Mesenteric fat pad (tissue), 1 donor: ENCODE measurements around the gene CXCL17. TPM values are rescaled to one million over a fixed set of nuclear protein-coding genes. Genes with fewer than 3 reads are reported as not detected.
A peak's percentile ranks its signal among the peaks of the same experiment; 100 is the strongest.
"Not testable (repeated sequence)": the region's sequence is repeated elsewhere in the genome, so short reads cannot be mapped to it uniquely, and the experiment has no call there.

Source experiments
- DNase-seq: peaks from one replicate; pipeline ENCODE4 v3.0.0-alpha.2; 2020; ENCODE audit warnings: low spot score
- total RNA-seq: library from RNA; stranded (reverse); fragmentation: NEBNext Ultra II Directional; extraction: Animal tissue kit (Norgen Biotek cat#: 25700); gene quantifications from one replicate; pipeline ENCODE4 v1.2.1, GENCODE V29; 2021
- donor health status: DM: yes; HTN: yes; CAD: no.

Gene CXCL17
- total RNA-seq, 1 donor from 2014 or later = not detected

DNA sequence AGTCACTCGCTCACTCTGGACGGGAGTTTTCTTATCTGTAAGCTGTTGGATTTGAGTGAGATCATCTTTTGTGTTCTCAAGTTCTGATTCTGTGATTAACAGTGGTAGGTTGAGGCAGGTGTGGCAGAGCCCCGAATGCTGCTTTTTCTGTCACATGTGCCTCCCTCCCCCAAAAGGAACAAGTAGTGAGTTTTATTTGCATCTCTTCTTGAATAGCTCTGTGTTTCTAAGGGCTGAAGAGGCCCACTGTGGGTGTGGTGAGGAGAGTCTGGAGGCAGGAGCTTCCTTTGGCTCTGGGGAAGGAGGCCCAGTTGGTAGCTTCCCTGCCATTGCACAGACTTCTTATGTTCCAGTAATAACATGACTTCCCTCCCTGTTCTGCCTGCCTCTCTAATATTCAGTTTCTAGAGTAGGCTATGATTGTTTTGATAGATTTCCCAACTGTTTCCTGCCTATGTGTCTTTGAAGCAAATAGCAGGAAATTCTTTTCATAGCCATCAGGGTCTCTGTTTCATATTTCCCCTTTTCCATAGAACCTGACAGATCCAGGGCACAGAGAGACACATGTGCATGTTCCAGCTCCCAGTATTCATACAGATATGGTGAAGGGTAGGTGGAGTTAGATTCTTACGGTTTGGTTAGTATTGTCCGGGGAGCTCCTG is 23.9 kb upstream of the CXCL17 start:
- no peak for DNase-seq

DNA sequence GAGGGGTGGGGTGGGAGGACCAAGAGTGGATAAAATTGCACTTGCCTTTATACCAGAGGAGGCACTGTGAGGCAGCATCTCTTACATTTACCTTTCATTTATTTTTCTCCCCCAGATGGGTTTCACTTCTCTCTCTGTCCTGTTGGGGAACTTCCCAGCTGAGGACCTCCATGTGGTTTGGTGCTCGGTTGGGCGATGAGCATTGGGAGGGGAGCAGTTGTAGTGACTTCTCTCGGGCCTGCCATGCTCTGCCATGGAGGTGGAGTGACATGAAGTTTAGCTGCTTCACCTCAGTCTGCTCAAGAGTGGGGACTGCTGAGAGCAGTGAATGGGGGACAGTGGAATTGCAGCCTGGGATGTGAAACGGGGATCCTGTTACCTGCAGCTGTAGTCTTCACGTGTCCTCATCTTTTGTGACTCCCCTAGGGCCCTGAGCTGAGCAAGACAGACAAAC is 23.1 kb upstream of the CXCL17 start:
- DNase-seq = no peak

DNA sequence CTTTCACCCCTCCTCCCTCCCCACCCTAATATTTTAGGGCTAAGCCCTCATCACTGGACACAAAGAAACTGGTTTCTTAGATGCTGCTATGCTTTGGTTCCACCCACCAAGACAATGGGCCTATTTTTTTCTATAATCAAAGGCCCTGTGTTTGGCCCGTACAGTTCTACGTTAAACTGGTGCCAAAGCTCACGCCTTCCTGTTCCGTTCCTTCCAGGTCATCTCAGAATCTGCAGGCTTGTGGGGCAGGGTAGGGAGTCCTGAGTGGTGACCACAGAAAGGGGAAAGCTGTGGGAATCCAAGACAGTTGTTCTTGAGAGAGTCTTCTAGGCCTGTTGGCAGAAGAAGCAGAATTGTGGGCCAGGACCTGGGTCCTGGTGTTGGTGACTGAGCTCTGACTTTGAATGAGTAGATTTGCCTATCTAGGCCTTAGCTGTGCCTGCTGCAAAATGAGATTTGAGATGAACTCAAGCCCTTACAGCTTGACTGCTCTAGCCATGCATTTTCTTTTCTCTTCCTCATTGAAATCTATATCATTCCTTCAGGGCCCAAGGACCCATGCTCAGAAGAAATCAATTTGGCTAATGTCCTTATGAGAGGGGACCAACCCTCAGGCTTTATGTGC is 19.1 kb upstream of the CXCL17 start:
- peak; percentile 62 for DNase-seq

DNA sequence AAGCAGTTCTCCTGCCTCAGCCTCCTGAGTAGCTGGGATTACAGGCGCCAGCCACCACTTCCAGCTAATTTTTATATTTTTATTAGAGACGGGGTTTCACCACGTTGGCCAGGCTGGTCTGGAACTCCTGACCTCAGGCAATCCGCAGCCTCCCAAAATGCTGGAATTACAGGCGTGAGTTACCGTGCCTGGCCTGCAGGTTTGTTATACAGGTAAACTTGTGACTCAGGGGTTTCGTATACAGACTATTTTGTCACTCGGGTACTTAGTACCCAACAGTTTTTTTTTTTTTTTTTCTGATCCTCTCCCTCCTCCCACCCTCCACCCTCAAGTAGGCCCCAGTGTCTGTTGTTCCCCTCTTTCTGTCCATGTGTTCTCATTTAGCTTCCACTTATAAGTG is 18.5 kb upstream of the CXCL17 start:
- DNase-seq = not testable (repeated sequence)

DNA sequence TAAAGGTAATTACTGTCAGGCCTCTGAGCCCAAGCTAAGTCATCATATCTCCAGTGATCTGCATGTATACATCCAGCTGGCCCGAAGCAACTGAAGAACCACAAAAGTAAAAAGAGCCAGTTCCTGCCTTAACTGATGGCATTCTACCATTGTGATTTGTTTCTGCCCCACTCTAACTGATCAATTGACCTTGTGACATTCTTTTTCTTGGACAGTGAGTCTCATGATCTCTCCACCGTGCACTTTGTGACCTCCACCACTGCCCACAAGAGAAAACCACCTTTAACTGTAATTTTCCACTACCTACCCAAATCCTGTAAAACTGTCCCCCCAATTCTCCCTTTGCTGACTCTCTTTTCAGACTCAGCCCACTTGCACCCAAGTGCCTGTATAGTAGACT is 17.2 kb upstream of the CXCL17 start:
- no peak for DNase-seq

DNA sequence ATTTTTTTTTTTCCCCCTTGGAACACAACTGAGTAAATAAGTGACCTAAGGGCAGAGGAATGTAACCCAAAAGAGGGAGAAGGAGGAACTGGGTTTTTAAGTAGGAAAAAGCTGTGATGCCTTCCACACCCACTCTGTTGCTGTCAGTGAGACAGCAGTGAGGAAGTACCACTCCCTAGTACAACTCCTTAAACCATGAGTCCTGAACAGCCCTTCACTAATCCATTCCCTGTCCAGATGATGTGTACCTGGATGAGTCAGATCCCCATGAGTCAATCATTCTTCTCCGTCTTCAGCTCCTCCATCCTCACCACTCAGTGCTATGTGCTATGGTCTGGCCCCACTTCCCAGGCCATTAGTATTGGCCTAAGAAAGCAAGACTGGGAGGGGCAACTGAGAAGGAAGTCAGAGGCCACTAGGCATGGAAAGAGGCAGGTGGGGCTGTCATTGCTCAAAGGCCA is 12.9 kb upstream of the CXCL17 start:
- DNase-seq = peak; percentile 18

DNA sequence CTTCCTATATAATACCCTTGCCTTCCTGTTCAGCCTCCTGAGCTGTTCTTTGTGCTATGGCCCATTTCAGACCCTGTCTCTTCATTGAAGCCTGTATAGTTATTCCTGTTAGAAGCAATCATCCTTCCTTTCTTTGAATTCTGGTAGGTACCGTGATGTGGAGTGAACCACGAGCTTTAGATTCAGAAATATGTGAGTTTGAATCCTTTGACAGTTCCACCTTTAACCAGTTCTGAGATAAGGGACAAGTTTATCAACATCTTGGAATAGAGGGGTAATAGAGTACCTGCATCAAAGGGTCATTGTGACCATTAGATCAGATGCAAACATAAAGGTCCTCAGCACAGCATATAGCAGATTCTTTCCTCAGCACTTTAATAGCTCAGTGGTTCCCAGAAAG is 12.3 kb upstream of the CXCL17 start:
- no peak for DNase-seq

DNA sequence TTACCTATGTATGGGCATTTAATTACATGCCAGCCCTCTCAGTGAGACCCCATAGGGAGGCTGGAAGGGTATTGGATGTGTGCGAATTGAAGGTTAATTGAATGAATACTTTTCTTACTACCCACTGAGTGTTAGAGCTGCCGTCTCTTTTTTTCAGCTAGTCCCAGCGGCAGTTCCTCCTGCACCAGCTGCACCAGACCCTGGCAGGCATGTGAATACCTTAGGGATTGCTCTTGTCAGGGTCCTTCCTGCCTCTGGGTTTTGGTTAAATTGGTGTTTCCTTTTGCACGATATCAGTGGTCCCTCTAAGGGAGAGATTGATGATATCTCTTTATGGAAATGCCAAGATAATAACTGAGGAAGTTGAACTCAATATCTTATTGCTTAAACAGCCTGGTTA is 9.8 kb upstream of the CXCL17 start:
- DNase-seq = peak; percentile 16

DNA sequence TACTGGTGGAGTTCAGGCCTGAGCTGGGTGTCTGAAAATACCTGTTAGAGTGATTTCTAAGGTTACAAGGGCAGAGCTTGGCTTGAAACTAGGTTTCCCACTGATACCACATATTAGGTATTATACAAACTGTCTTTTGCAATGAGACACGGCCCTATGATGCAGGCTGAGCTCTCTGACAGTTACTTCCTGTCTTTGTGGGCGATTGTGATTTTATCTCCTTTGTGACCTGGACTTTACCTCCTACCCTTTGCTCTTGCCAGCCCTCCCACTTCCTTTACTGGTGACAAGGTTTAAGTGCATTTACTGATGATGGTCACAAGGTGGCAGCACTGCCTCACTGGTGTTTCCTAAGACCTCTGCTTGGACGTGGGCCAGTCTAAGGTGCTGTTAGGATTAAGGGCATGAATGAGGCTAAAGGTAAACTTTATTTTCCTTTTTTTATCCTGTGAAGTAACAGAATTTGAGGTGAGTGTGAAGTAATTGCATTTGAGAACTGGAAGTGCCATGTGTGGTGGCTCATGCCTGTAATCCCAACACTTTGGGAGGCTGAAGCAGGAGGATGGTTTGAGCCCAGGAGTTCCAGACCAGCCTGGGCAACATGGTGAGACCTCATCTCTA is 7.7 kb upstream of the CXCL17 start:
- DNase-seq = peak; percentile 76

DNA sequence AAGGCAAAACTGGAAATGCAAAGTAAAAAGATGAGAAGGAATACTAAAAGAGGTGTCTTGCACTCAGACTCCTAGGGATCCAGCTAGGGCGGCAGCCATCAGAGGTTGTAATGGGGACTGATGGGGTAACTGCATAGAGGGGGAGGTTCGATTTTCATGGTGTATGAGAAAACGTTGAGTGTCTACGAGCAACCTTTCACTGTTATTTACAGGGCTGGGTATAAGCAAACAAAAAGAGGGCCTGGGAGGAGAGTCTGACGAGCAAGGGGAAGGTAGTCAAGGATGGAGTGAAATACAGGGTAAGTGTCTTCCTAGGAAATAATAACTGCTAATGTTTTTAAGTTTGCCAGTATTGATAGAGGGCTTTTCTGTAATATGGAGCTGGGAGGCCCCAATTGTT is 5.6 kb upstream of the CXCL17 start:
- peak; percentile 11 for DNase-seq

DNA sequence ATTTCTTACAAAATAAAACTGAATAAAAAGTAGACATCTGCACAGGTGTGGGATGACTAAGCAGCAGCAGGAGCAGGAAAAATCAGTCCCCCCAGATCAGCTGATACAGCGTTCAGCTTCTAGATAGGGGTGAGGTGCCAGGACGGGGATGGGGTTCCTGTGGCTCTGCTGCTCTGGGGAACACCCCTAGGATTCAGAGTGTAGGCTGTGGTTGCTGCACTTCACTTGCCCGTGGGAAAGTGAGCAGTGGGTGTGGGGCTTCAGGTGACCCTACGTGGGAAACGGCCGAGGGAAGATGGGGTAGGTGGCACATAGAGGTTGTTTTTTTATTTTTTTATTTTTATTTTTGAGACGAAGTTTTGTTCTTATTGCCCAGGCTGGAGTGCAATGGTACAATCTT is 3.2 kb upstream of the CXCL17 start:
- peak; percentile 73 for DNase-seq

DNA sequence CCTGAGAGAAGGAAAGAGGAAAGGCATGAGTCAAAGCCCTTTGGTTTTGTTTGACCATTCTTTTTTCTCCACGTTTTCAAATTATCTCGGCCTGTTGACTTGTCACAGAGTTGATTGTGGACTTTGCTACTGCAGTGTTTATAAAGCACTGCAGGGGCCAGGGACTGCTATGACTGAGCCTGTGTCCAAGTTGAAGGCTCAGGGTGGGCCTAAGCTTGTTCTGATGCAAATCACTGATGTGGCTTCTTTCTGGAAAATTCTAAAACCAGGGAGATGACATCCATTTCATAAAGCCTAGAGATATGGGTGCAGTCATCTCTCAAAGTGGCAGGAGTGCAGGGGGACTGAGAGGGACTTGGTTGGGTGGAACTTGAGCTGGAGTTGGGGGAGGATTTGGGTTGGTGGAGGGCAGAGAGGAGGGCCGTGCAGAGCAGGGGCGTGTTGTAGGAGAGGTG is 1.2 kb upstream of the CXCL17 start:
- peak; percentile 18 for DNase-seq

DNA sequence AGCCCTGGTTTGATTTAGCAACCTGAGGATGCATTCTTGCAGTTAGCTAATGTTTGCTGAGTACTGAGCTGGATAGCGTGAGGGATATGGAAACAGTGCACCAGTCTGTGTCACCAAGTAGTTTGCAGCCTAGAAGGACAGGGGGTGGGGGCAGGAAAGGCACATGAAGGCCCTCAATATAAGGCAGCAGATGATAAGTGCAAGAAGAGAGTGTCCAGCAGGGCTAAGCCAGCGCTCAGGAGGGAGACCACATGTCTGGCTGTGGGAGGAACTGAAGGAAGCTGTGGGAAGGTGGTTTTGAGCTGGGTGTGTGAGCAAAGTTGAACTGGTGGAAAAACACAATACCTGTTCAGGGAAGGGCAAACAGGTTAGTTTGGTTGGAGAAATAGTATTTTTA is 1.7 kb downstream of the CXCL17 start:
- DNase-seq = peak; percentile 62

DNA sequence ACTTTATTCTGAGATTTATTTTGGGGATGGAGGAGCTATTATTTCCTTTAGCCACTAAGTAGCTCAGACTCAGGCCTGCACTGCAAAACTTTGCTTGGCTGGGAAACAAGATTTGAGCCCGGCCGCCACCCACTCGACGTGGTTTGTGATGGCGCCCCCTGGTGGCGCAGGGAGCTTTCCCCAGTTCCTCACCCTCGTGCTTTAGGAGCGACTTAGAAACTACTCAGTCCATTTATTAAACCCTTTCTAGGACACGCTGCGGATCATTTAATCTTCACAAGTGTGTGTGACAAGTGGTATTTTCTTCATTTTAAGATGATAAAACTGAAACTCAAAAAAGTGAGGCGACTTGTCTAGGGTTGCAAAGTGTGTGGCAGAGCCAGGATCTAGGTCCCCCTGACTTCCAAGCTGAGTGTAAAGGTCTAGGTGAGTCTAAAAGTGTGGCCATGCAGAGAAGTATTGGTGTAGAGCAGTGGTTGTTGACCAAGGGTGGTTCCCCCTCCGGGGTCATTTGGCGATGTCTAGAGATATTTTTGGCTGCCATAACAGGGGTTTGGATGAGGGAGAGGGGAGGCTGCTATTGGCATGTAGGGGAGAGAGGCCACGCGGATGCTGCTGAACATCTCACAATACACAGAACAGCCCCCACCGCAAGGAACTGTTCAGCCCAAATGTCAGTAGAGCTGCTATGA is 2.2 kb downstream of the CXCL17 start:
- peak; percentile 51 for DNase-seq

DNA sequence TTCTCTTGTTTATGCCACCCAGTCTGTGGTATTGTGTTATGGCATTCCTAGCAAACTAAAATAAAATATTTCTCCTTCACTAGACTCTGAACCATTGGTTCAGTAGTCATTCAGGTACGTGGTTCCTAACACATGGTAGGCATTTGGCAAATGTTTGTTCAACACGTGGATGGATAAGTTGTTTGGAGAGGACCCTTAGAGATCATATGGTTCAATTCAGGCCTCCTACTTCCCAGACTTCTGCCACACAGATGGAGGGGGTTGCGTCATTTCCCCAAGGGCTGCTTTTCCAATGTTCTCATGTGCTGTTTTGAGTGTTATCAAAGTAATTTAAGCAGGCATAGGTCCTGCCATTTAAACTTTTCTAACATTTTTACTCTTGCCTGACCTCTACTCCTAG is 6.7 kb downstream of the CXCL17 start:
- DNase-seq = no peak

DNA sequence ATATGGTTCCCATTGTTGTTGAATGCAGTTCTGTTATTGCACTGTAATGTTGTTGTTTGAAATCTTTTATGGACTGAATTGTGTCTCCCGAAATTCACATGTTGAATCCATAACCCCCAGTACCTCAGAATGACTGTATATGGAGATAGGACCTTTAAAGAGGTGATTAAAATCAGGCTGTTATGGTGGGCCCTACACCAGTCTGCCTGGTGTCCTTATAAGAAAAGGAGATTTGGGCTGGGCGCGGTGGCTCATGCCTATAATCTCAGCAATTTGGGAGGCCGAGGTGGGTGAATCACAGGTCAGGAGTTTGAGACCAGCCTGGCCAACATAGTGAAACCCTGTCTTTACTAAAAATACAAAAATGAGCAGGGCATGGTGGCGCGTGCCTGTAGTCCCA is 7.4 kb downstream of the CXCL17 start:
- no peak for DNase-seq

DNA sequence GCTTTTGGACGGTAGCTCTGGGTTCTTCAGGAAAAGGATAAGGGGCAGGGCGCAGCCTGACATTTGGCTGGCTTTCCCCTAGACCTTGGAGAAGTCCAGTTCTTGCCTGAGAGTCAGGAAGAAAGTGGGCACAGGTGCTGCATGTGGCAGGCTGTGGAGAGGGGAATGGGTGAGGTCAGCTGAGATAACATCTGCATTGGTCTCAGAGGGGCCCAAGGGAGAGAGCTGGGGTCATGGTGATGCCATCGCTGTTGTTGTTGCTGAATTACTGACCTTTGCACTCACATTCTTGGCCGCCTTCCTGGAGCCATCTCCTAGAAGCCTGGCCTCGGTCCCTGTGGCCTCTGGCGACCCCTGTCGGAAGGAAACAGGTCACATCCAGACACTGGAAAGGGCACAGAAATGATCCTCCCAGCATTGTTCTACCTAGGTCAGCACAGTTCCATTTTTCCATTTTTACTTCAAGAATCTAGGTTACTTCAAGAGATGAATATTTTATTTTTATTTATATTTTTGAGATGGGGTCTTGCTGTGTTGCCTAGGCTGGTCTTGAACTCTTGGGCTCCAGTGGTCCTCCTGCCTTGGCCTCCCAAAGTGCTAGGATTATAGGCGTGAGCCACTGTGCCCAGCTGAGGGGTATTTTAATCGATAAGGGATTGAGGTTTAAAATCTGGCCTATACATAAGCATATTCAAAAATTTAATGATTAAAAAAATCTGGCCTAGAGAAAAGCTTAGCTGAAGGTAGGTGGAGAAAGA is 9.1 kb downstream of the CXCL17 start:
- DNase-seq = peak; percentile 91

DNA sequence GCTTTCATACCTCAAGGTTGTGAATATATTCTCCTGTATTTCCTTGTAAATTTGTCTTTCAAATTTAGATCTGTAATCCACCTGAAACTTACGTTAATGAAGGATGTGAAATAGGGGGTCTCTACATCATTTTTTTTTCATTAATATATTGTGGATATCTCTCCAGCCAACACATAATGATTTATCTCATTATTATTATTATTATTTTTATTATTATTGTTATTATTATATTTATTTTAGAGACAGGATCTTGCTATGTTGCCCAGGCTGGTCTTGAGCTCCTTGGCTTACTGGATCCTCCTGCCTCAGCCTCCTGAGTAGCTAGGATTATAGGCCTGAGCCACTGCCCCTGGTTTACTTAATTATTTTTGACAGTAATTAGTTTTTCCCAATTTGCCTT is 11.3 kb downstream of the CXCL17 start:
- no peak for DNase-seq

DNA sequence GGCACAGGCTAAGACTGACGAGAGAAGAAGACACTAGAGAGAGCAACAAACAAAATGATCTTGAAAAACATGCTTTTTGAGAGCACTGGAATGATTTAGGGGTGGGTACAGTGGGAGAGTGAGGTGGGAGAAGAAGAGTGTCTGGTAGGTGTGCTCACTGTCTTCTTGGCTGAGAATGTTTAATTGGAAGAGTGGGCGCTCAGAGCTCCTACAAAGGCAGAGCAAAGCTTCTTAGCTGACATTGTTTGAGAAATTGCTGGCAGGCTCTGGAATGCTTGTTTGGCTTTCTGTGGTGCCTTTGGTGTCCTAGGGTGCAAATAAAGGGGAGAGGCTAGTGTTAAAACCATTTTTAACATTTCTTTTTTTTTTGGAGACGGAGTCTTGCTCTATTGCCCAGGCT is 14.1 kb downstream of the CXCL17 start:
- no peak for DNase-seq

DNA sequence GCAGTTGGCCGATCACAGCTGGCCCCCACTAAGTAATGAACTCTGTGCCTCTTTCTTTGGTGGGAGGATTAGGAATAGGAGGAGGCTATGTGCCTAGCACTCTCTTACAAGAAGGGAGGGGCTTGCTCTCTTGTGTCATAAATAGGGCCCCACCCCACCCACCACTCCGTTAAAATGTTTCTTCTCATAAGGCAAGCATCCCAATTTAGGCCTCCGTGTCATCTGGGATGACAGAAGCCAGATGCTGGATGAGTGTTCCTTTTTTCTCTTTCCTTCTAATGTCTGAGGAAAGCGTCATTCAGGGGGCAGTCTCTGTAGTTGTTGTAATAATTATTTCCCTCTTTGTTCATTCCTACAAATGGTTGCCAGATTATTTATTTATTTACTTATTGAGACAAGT is 15.4 kb downstream of the CXCL17 start, which contains the start of gene LIPE:
Gene LIPE, minus strand, starts transcription at position 76 of the 400 bp plus-strand sequence. CDS start 239 bp downstream, outside the sequence.
- DNase-seq = no peak

DNA sequence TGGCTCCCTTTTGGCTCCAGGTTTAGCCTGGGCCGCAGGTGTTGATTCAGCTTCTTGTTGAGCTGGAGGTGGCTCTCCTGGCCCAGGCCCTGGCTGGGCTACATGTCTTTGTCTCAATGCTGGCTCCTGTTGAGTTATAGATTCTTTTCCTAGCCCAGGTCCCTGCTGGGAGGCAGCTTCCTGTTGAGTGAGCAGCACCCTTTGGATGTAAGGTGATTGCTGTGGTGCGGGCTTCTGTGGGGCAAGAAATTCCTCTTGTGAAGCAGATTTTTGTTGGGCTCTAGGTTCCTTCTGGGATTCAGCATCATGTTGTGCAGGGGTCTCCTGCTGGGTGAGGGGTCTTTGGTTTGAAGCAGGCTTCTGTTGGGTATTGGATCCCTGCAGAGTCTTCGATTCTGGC is 16.1 kb downstream of the CXCL17 start:
- no peak for DNase-seq
